GM12878 (cell line): ENCODE data around the gene ASH1L. TPM values are rescaled to one million over a fixed set of nuclear protein-coding genes. Genes with fewer than 3 reads are reported as not detected.

ENCODE experiments used
- ATAC-seq: fragments of 200-7000 bp; cut with Tn5 transposase; 3 replicates; pipeline ENCODE4 v1.9.1; 2020; ENCODE audit warnings: mild to moderate bottlenecking, moderate library complexity
- BruUV-seq: library from RNA; stranded (reverse); fragments of 400-500 nt; replicated peaks from 2 replicates; lab custom pipeline; 2021; lab: Mats Ljungman, UMichigan
- CTCF ChIA-PET: fragments of 300-600 bp; sonication (Branson Sonifier 250); formaldehyde crosslinking; extraction: SDS; loops from one replicate; lab custom pipeline; 2021; ENCODE audit warnings: inconsistent platforms; lab: Yijun Ruan, JAX
- POLR2A ChIA-PET: fragments of 350-600 bp; formaldehyde crosslinking; extraction: SDS; loops from one replicate; lab custom pipeline; 2021; ENCODE audit warnings: inconsistent platforms; lab: Charles Lee
- RAD21 ChIA-PET: fragments of 300-600 bp; sonication (Branson Sonifier 250); formaldehyde crosslinking; loops from one replicate; lab custom pipeline; 2023; ENCODE audit warnings: antibody characterized with exemption; ENCODE audit not compliant: unreplicated experiment; lab: Charles Lee
- SMC1A ChIA-PET: fragments of 300-600 bp; sonication (Branson Sonifier 250); formaldehyde crosslinking; loops from one replicate; lab custom pipeline; 2023; ENCODE audit not compliant: unreplicated experiment, uncharacterized antibody; lab: Charles Lee
- DNase-seq: peaks from one replicate; pipeline ENCODE4 v3.0.0-alpha.2; 2011; ENCODE audit warnings: low read depth, low spot score
- FAIRE-seq: peaks from 3 replicates; lab custom pipeline; 2011; peaks lifted over from hg19 to GRCh38; lab: Jason Lieb, UNC
- H2AFZ ChIP-seq: 2 replicates; pipeline ENCODE4 v1.6.0; 2011; ENCODE audit warnings: low read depth, low read length, control low read depth; ENCODE audit not compliant: control insufficient read depth
- H3K27ac ChIP-seq: 2 replicates; pipeline ENCODE4 v1.5.1; 2011; ENCODE audit warnings: control low read depth; ENCODE audit not compliant: control insufficient read depth, insufficient read depth
- H3K27me3 ChIP-seq, 2 experiments: replicated peaks in 1 of 2; 2 replicates each; pipeline versions ENCODE4 v1.6.0 to v1.6.1; 2011; ENCODE audit warnings: low read length in 1 of 2; ENCODE audit not compliant: control insufficient read depth in 2 of 2, insufficient read depth in 2 of 2
- H3K36me3 ChIP-seq, 2 experiments: 2 replicates each; pipeline ENCODE4 v1.5.1; 2011; ENCODE audit warnings: low read length in 1 of 2; ENCODE audit not compliant: control insufficient read depth in 2 of 2, insufficient read depth in 2 of 2
- H3K4me1 ChIP-seq: 2 replicates; pipeline ENCODE4 v1.6.1; 2011; ENCODE audit warnings: mild to moderate bottlenecking, low read length, moderate library complexity, mixed read lengths; ENCODE audit not compliant: control insufficient read depth, insufficient read depth
- H3K4me2 ChIP-seq: 2 replicates; pipeline ENCODE4 v1.6.0; 2011; ENCODE audit warnings: control low read depth; ENCODE audit not compliant: control insufficient read depth, insufficient read depth
- H3K4me3 ChIP-seq: fragments of 200-600 bp; sonication (generic); 2 replicates; pipeline ENCODE4 v1.5.1; 2016
- H3K79me2 ChIP-seq: 2 replicates; pipeline ENCODE4 v1.6.0; 2011; ENCODE audit warnings: low read length; ENCODE audit not compliant: control insufficient read depth, insufficient read depth
- H3K9ac ChIP-seq: 2 replicates; pipeline ENCODE4 v1.8.0; 2011; ENCODE audit warnings: low read length, control low read depth, mixed read lengths; ENCODE audit not compliant: control insufficient read depth, insufficient read depth
- H3K9me3 ChIP-seq: replicated peaks from 3 replicates; pipeline ENCODE4 v1.5.1; 2011; ENCODE audit warnings: mild to moderate bottlenecking, low read length; ENCODE audit not compliant: control insufficient read depth, insufficient read depth
- H4K20me1 ChIP-seq: 2 replicates; pipeline ENCODE4 v1.6.0; 2011; ENCODE audit not compliant: control insufficient read depth, insufficient read depth
- BRCA1 ChIP-seq: IDR thresholded peaks from 2 replicates; pipeline ENCODE4 v1.6.1; 2011; ENCODE audit warnings: low read depth, low read length, improper control_type of control experiment
- E2F4 ChIP-seq: IDR thresholded peaks from 2 replicates; pipeline ENCODE4 v1.6.1; 2012; ENCODE audit warnings: low read depth, low read length, improper control_type of control experiment
- E2F8 ChIP-seq: fragments of 450-650 bp; IDR thresholded peaks from 2 replicates; pipeline ENCODE4 v1.6.1; 2018; ENCODE audit warnings: mild to moderate bottlenecking, low read depth, moderate library complexity; ENCODE audit not compliant: partially characterized antibody
- LARP7 ChIP-seq: fragments of 450-650 bp; IDR thresholded peaks from 2 replicates; pipeline ENCODE4 v1.6.1; 2017; ENCODE audit warnings: mild to moderate bottlenecking
- MAX ChIP-seq: IDR thresholded peaks from 2 replicates; pipeline ENCODE4 v1.6.1; 2012; ENCODE audit warnings: low read depth, low read length, improper control_type of control experiment
- NFIC ChIP-seq: IDR thresholded peaks from 2 replicates; pipeline ENCODE4 v1.6.1; 2012; ENCODE audit warnings: low read depth, mild to moderate bottlenecking, inconsistent platforms, low read length, moderate library complexity
- NR2F1 ChIP-seq: fragments of 450-650 bp; conservative IDR thresholded peaks from 2 replicates; pipeline ENCODE4 v1.6.1; 2017; ENCODE audit warnings: mild to moderate bottlenecking
- PKNOX1 ChIP-seq: fragments of 450-650 bp; IDR thresholded peaks from 2 replicates; pipeline ENCODE4 v1.6.1; 2016; ENCODE audit warnings: mild to moderate bottlenecking
- POLR2A ChIP-seq: IDR thresholded peaks from 2 replicates; pipeline ENCODE4 v1.6.1; 2011; ENCODE audit warnings: low read depth, mild to moderate bottlenecking, low read length
- SPI1 ChIP-seq: IDR thresholded peaks from 2 replicates; pipeline ENCODE4 v1.6.1; 2011; ENCODE audit warnings: low read depth, mild to moderate bottlenecking, low read length, moderate library complexity, borderline replicate concordance; ENCODE audit not compliant: insufficient read depth
- STAT1 ChIP-seq: fragments of 450-650 bp; conservative IDR thresholded peaks from 2 replicates; pipeline ENCODE4 v1.6.1; 2014; ENCODE audit warnings: antibody characterized with exemption, mild to moderate bottlenecking
- USF2 ChIP-seq: IDR thresholded peaks from 2 replicates; pipeline ENCODE4 v1.6.1; 2011; ENCODE audit warnings: low read depth, low read length, improper control_type of control experiment, borderline replicate concordance
- ZBTB40 ChIP-seq: fragments of 450-650 bp; IDR thresholded peaks from 2 replicates; pipeline ENCODE4 v1.6.1; 2016; ENCODE audit warnings: mild to moderate bottlenecking, moderate library complexity, borderline replicate concordance
- WGBS: methylation state at CpG from one replicate; pipeline ENCODE4 v1.1.6; 2016; ENCODE audit warnings: low lambda C conversion rate; ENCODE audit not compliant: insufficient replicate concordance, insufficient coverage; ENCODE audit errors: missing lambda C conversion rate; 5-methylcytosine and 5-hydroxymethylcytosine counted together
- in situ Hi-C: fragments of 300-500 bp; cut with MboI; formaldehyde crosslinking; loops from 9 replicates; pipeline ENCODE4 v1.14.3; 2018; ENCODE audit warnings: mixed read lengths
- intact Hi-C: fragments of 100-400 bp; cut with micrococcal nuclease; formaldehyde crosslinking; loops from one replicate; pipeline ENCODE4 v1.14.2; 2022; ENCODE audit not compliant: unreplicated experiment
- polyA plus RNA-seq, 11 experiments: library from polyadenylated mRNA; depleted of rRNA in 4 of 11; unstranded in 6 of 11; stranded (reverse) in 5 of 11; fragments of >200 nt; fragmentation: Nextera tagmentation in 4 of 11; fragmentation: Illumina TruSeq in 1 of 11; extraction: Ambion mirVana in 4 of 11; extraction: Trizol in 1 of 11; gene quantifications; 1 replicate in 1 of 11; 2 replicates in 10 of 11; pipeline versions ENCODE4 v1.2.1 to v1.2.3, GENCODE V29; 2011 to 2016; ENCODE audit warnings: inconsistent platforms in 2 of 11, missing spikeins in 2 of 11, low read depth in 1 of 11
- total RNA-seq, 4 experiments: library from RNA; depleted of rRNA in 3 of 4; stranded (reverse); fragments of >200 nt in 3 of 4; fragmentation: Illumina TruSeq in 1 of 4; extraction: Trizol in 1 of 4; gene quantifications; 2 replicates each; pipeline versions ENCODE4 v1.2.1 to v1.2.3, GENCODE V29; 2013 to 2021

The ASH1L gene
- total and polyA plus RNA-seq, 10 of the 15 experiments (the other 5 are each of a cell fraction or from before 2014, with no cell fraction given) = 1.7 to 23.9 (median 16.6) TPM

- H3K79me2 ChIP-seq = no peaks in the 10 kb centered on the region; the same call in 1 of the 2 replicates
- no peaks in the 10 kb centered on the region for H3K9me3 ChIP-seq
- intact Hi-C loops = no loop called here
- FAIRE-seq = peak; percentile 41
- H3K9ac ChIP-seq = no peak overlapping the region
- no peaks in the 10 kb centered on the region for H3K27me3 ChIP-seq
- DNase-seq = no peak
- H2AFZ ChIP-seq = no peak overlapping the region
- peaks cover 7% of the 10 kb centered on the region for H3K4me1 ChIP-seq
- ChIA-PET POLR2A (interaction anchor here (0.5 to 0.6 kb wide), 2 partner anchors 59 to 280 kb away, joined by 3 to 4 read pairs; no protein-coding TSS in a partner anchor), CTCF (interaction anchor here (9.6 kb wide), 1 partner anchor 74 kb away, joined by 225 read pairs; the partner anchor contains the start of gene ENTREP3), SMC1A (no interaction called here), RAD21 (no interaction called here)
- WGBS = 52% methylated on average over 6 of the region's 6 CpGs
- ATAC-seq = no peak
- in situ Hi-C loops = no loop called here
- H4K20me1 ChIP-seq = no peaks in the 10 kb centered on the region
- no peak overlapping the region for H3K4me3 ChIP-seq
- H3K4me2 ChIP-seq = no peak overlapping the region; the same call in 1 of the 2 replicates
- H3K36me3 ChIP-seq = peaks cover 9 to 10% of the 10 kb centered on the region in 2 experiments; a peak in 3 of 4 replicates
- no peak overlapping the region for H3K27ac ChIP-seq
- no TSS peak for BruUV-seq
- TF ChIP-seq PKNOX1 (no peak), E2F8 (no peak), LARP7 (no peak), SPI1 (no peak), E2F4 (no peak), STAT1 (no peak), BRCA1 (no peak), NR2F1 (no peak), ZBTB40 (no peak), USF2 (no peak), NFIC (no peak), POLR2A (no peak), MAX (no peak)
Measured at GRCh38 chr1:155326020-155326526, 236.5 kb downstream of the ASH1L start.
